ENCODE results near the gene HOXB1. TPM values are rescaled to one million over a fixed set of nuclear protein-coding genes. Genes with fewer than 3 reads are reported as not detected.

HOXB1 gene
- total RNA-seq, 1 donor from 2014 or later = not detected

DNA sequence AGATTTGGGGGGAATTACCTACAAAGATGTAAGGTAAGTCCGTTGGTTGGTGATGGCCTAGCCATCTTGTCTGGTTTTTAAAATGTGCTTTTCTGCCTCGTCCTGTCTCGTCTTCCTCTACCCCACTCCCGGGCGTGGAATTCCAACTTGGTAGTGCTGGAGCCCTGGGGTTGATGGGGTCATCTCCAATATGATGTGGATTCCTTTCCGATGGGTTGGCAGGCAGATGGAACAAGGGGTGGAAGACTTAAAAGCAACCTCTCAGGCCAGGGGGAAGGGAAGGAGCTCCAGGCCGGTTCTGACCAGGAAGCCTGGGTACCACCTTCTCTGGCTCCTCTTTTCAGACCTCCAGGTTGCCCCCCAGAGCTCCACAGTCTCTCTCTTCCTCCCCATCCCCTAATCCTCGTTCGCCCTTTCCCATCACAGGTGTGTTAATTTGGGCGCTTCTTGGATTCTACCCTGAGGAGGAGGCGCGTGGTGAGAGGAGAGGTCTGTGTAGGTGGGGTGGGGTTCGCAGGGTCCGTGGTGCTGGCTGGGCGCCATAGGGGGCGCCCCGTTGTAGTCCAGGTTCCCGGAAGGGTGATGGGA, 19.2 kb upstream of the HOXB1 start:
- no peak for TF ChIP-seq CTCF (IDR thresholded peaks at IDR 0.05; ENCODE audit: unreplicated experiment)
- Mint-ChIP-seq H3K27ac (ENCODE audit: unreplicated experiment) (no peak overlapping the region), H3K4me3 (ENCODE audit: unreplicated experiment) (peak overlapping the region; percentile 37), H3K27me3 (ENCODE audit: unreplicated experiment) (peaks cover 27% of the 10 kb centered on the region), H3K36me3 (ENCODE audit: low read depth, unreplicated experiment) (peaks cover 23% of the 10 kb centered on the region), H3K9me3 (ENCODE audit: unreplicated experiment) (no peaks in the 10 kb centered on the region), H3K4me1 (ENCODE audit: unreplicated experiment) (peaks cover 56% of the 10 kb centered on the region)
- DNase-seq (ENCODE audit: low spot score) = no peak

- peaks cover 53% of the 10 kb centered on the region for H3K4me1 Mint-ChIP-seq (ENCODE audit: unreplicated experiment)
- peaks cover 26% of the 10 kb centered on the region for H3K27me3 Mint-ChIP-seq (ENCODE audit: unreplicated experiment)
- peaks cover 21% of the 10 kb centered on the region for H3K36me3 Mint-ChIP-seq (ENCODE audit: low read depth, unreplicated experiment)
- no peak overlapping the region for H3K27ac Mint-ChIP-seq (ENCODE audit: unreplicated experiment)
- no peak for TF ChIP-seq CTCF (IDR thresholded peaks at IDR 0.05; ENCODE audit: unreplicated experiment)
- H3K9me3 Mint-ChIP-seq (ENCODE audit: unreplicated experiment) = no peaks in the 10 kb centered on the region
- H3K4me3 Mint-ChIP-seq (ENCODE audit: unreplicated experiment) = peak overlapping the region; percentile 62
- DNase-seq (ENCODE audit: low spot score) = no peak
Measured at GRCh38 chr17:48549281-48549630, 18.4 kb upstream of the HOXB1 start.

DNA sequence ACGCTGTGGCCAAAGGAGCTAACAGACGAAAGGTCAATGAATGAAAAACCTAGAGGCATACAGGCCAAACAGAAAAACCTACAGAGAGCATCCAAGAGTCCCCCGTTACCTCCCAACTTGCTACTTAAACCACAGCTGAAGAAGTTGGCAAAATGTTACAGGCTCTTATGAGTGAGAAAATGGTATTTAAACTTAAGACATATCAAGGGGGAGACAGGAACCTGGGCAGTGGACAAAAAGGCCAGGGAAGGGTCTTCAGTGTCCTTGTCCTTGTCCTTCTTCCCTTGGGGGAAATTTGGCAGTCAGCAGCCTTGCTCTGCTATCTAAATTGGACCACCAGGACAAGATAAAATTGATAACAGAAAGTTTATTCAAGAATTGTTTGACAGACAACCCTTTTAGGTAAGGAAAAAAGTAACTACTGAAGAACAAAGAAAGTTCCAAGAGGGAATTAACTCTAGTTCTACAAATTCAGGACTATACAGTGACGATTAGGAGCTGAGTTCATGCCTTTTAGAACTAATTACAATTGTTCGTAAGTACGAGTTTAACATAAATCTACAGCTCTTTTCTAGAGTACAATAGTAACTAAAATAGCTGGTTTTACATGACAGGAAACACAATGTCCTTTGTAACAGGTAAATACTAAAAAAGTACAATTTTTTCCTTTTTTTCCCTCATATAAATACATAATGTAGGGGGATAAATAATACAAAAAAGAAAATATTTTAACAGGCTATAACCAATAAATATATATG, 17.9 kb upstream of the HOXB1 start:
- DNase-seq (ENCODE audit: low spot score) = no peak
- Mint-ChIP-seq H3K27ac (ENCODE audit: unreplicated experiment) (no peak overlapping the region), H3K4me1 (ENCODE audit: unreplicated experiment) (peaks cover 54% of the 10 kb centered on the region), H3K9me3 (ENCODE audit: unreplicated experiment) (no peaks in the 10 kb centered on the region), H3K27me3 (ENCODE audit: unreplicated experiment) (peaks cover 24% of the 10 kb centered on the region), H3K36me3 (ENCODE audit: low read depth, unreplicated experiment) (peaks cover 23% of the 10 kb centered on the region), H3K4me3 (ENCODE audit: unreplicated experiment) (no peak overlapping the region)
- TF ChIP-seq CTCF (IDR thresholded peaks at IDR 0.05; ENCODE audit: unreplicated experiment) = no peak

DNA sequence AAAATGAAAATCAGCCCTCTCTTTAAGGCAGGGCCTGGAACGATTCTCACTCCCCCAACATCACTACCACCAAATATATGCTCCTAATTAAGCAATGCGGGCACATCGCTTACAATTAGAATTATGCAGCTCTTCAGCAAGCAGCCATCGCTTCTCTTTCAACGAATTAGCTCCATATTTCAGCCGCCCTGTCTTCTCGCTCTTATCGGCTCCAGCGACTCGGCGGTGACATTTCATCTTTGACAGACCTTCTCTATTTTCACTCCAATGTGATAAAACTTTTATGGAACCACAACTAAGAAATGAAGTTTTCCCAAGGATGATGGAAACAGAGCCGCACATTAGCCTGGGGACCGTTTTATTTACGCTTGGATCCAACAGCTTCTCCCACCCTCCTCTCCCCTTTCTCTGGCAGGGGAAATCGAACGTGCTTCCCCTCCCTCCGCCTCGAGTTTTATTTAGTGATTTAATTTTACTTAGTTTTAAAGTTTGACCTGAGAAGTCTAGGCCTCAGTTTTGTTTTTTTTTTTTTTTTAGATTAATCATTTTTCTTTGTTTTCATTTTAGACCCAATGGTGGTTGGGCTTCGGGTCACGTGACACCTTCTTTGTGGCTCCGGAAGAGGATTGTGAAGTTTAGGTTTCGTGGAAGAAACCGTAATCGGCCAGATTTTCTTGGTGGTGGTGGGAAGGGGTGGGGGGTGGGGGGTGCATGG, 17.2 kb upstream of the HOXB1 start:
- no peak for TF ChIP-seq CTCF (IDR thresholded peaks at IDR 0.05; ENCODE audit: unreplicated experiment)
- no peaks in the 10 kb centered on the region for H3K9me3 Mint-ChIP-seq (ENCODE audit: unreplicated experiment)
- peaks cover 49% of the 10 kb centered on the region for H3K4me1 Mint-ChIP-seq (ENCODE audit: unreplicated experiment)
- peak overlapping the region; percentile 74 for H3K27ac Mint-ChIP-seq (ENCODE audit: unreplicated experiment)
- no peak for DNase-seq (ENCODE audit: low spot score)
- peak overlapping the region; percentile 71 for H3K4me3 Mint-ChIP-seq (ENCODE audit: unreplicated experiment)
- H3K36me3 Mint-ChIP-seq (ENCODE audit: low read depth, unreplicated experiment) = peaks cover 21% of the 10 kb centered on the region
- peaks cover 23% of the 10 kb centered on the region for H3K27me3 Mint-ChIP-seq (ENCODE audit: unreplicated experiment)
